Transverse colon (tissue), 4 donors: ENCODE results near the gene HDAC4. TPM values are rescaled to one million over a fixed set of nuclear protein-coding genes. Genes with fewer than 3 reads are reported as not detected.
A peak's percentile ranks its signal among the peaks of the same experiment; 100 is the strongest.

Experiments used
- DNase-seq: peaks from one replicate; pipeline ENCODE4 v3.0.0-alpha.2; 2019
- H3K27ac ChIP-seq, 4 donors: fragments of 200-600 bp; sonication (generic); 2 replicates each; pipeline ENCODE4 v1.5.1; 2016 to 2018; ENCODE audit warnings: inconsistent platforms in 4 of 4
- H3K27me3 ChIP-seq: fragments of 200-600 bp; sonication (generic); 2 replicates; pipeline ENCODE4 v1.5.1; 2017; ENCODE audit warnings: inconsistent platforms
- H3K36me3 ChIP-seq, 4 donors: fragments of 200-600 bp; sonication (generic); 2 replicates each; pipeline ENCODE4 v1.5.1; 2017 to 2019; ENCODE audit warnings: inconsistent platforms in 4 of 4
- H3K4me1 ChIP-seq, 4 donors: fragments of 200-600 bp; sonication (generic); 2 replicates each; pipeline ENCODE4 v1.5.1; 2017 to 2020; ENCODE audit warnings: inconsistent platforms in 4 of 4
- H3K4me3 ChIP-seq, 4 donors: fragments of 200-600 bp; sonication (generic); 1 replicate in 1 of 4; 2 replicates in 3 of 4; pipeline versions ENCODE4 v1.5.1 to v1.6.1; 2017 to 2019; ENCODE audit warnings: inconsistent platforms in 4 of 4
- H3K9me3 ChIP-seq, 2 donors: fragments of 200-600 bp; sonication (generic); 2 replicates each; pipeline ENCODE4 v1.5.1; 2017 to 2019; ENCODE audit warnings: inconsistent platforms in 2 of 2
- EP300 ChIP-seq: sonication (generic); formaldehyde crosslinking; IDR thresholded peaks from one replicate; pipeline ENCODE4 v1.6.1; 2017; ENCODE audit warnings: antibody characterized with exemption, low read depth
- POLR2A ChIP-seq: fragments of 450-650 bp; IDR thresholded peaks from one replicate; pipeline ENCODE4 v1.6.1; 2016; ENCODE audit warnings: antibody characterized with exemption, mild to moderate bottlenecking, moderate library complexity
- POLR2AphosphoS5 ChIP-seq, 3 donors: sonication (generic); formaldehyde crosslinking; IDR thresholded peaks; one replicate each; pipeline ENCODE4 v1.6.1; 2016; ENCODE audit warnings: antibody characterized with exemption in 3 of 3
- WGBS, 2 donors: methylation state at CpG; one replicate each; pipeline ENCODE4 v1.1.5; 2018; ENCODE audit warnings: low coverage in 1 of 2; 5-methylcytosine and 5-hydroxymethylcytosine counted together
- in situ Hi-C, 4 donors: fragments of 200-750 bp; cut with MboI; loops; one replicate each; pipeline versions ENCODE4 v1.15.0 to v1.15.1; 2017; ENCODE audit warnings: low sequenced_read_pairs in 3 of 4, low pct_ligation_motif_present in 1 of 4, low pct_unique_long_range_greater_than_20kb in 1 of 4
- intact Hi-C: fragments of 100-400 bp; cut with DNase I; formaldehyde crosslinking; loops from one replicate; pipeline ENCODE4 v1.15.1; 2023; ENCODE audit warnings: low total_unique reads
- total RNA-seq, 4 donors: library from RNA; depleted of rRNA; stranded (reverse); fragments of >200 nt; gene quantifications; one replicate each; pipeline ENCODE4 v1.1.0, GENCODE V29; 2016
- TF ChIP-seq, protein P1 (sequence below), 5 experiments: fragments of 200-600 bp in 3 of 5; fragments of 450-650 bp in 2 of 5; sonication (generic) in 3 of 5; IDR thresholded peaks; 1 replicate in 2 of 5; 2 replicates in 3 of 5; pipeline ENCODE4 v1.5.1; 2016 to 2017; ENCODE audit warnings: antibody characterized with exemption in 5 of 5, inconsistent platforms in 3 of 5, mild to moderate bottlenecking in 2 of 5, moderate library complexity in 1 of 5

HDAC4 gene
- total RNA-seq, 4 donors from 2014 or later: 33.9 to 192 (median 112) TPM

DNA sequence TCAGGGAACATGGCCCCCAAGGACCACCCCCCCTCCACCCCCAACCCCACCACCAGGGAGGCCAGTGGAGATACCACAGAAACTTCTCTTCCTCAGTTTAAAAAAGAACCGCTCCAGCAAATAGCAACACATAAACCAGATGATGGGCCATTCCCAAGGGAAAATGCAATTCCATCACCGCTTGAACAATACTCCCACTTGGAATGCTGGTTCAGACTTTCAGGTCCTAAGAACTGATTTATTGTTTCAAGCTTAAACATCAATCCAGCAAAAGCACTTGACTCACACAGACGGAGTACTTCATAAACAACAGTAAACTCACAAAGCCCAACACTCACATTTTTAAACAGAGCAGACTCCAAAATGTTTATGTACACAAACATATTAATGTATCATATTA lies 6.9 kb downstream of the HDAC4 start:
- Histone ChIP-seq H3K27me3 (no peaks in the 10 kb centered on the region), H3K4me1 (peaks cover 9 to 35% (median 18%) of the 10 kb centered on the region in 4 donors), H3K36me3 (peaks cover 0 to 4% (median 0%) of the 10 kb centered on the region in 4 donors), H3K4me3 (no peak overlapping the region), H3K27ac (peak overlapping the region in 2 of 4 donors; percentile 77 to 88), H3K9me3 (no peaks in the 10 kb centered on the region)
- in situ Hi-C loops: no loop called here
- TF ChIP-seq POLR2AphosphoS5 (IDR thresholded peaks at IDR 0.05): no peak
- TF ChIP-seq EP300: no peak
- TF ChIP-seq, protein P1, sequence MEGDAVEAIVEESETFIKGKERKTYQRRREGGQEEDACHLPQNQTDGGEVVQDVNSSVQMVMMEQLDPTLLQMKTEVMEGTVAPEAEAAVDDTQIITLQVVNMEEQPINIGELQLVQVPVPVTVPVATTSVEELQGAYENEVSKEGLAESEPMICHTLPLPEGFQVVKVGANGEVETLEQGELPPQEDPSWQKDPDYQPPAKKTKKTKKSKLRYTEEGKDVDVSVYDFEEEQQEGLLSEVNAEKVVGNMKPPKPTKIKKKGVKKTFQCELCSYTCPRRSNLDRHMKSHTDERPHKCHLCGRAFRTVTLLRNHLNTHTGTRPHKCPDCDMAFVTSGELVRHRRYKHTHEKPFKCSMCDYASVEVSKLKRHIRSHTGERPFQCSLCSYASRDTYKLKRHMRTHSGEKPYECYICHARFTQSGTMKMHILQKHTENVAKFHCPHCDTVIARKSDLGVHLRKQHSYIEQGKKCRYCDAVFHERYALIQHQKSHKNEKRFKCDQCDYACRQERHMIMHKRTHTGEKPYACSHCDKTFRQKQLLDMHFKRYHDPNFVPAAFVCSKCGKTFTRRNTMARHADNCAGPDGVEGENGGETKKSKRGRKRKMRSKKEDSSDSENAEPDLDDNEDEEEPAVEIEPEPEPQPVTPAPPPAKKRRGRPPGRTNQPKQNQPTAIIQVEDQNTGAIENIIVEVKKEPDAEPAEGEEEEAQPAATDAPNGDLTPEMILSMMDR (IDR thresholded peaks at IDR 0.05): no peak
- no peak for TF ChIP-seq POLR2A
- 70% methylated on average over 3 of the region's 3 CpGs; no CpG with 5 or more reads in 1 of the 2 donors for WGBS, 2 donors
- no peak for DNase-seq
- intact Hi-C loops: loop anchor here (10.0 kb wide), 1 partner anchor 169 kb away; no protein-coding TSS in a partner anchor

GRCh38 chr2:239393388-239393940 lies 7.4 kb downstream of the HDAC4 start:
- Histone ChIP-seq H3K36me3 (peaks cover 0 to 4% (median 0%) of the 10 kb centered on the region in 4 donors), H3K27ac (peak overlapping the region in 3 of 4 donors; percentile 1 to 88 (median 20)), H3K27me3 (no peaks in the 10 kb centered on the region), H3K4me1 (peaks cover 9 to 30% (median 15%) of the 10 kb centered on the region in 4 donors), H3K9me3 (no peaks in the 10 kb centered on the region), H3K4me3 (no peak overlapping the region)
- 54 to 86% methylated on average over 1 to 7 of the region's 7 CpGs for WGBS, 2 donors
- intact Hi-C loops: loop anchor here (10.0 kb wide), 1 partner anchor 169 kb away; no protein-coding TSS in a partner anchor
- DNase-seq: peak; percentile 55
- in situ Hi-C loops: no loop called here
- TF ChIP-seq, protein P1 (IDR thresholded peaks at IDR 0.05): no peak
- TF ChIP-seq POLR2AphosphoS5 (IDR thresholded peaks at IDR 0.05) (no peak), EP300 (no peak), POLR2A (no peak)

DNA sequence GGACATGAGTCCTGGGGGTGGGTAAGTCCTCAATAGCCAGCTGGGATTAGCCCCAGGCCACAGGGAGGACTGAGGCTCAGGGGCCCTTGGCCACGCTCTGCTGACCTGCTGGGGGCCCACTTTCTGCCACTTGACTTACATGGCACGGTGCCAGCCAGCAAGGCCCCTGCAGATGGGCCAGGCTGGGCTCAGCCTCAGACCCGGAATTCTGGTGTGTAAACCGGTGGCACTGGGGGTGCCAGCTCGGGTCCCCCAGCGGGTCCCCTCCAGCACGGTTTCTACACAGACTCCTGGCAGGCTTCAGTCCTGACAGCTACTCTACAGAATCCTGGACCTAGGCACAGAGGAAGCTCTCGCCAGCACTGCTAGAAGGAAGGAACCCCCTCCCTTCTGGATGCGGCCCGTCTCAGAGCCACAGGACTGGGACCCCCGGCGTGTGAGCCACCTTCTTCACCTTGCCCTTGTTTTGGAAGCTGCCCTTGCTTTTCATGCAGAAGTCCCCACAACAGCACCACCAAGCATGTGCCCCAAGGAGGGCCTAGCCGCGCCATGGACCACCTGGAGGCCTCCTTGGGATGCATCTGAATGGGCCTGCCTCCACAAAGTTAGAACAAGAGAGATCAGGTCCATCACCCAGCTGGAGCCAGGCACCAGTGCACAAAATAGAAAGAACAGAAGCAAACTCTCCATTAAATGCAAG lies 8.0 kb downstream of the HDAC4 start:
- no peak for DNase-seq
- H3K4me3 ChIP-seq: no peak overlapping the region
- peaks cover 0 to 4% (median 0%) of the 10 kb centered on the region in 4 donors for H3K36me3 ChIP-seq
- peak overlapping the region in 2 of 4 donors; percentile 4 to 20 for H3K27ac ChIP-seq
- H3K27me3 ChIP-seq: no peaks in the 10 kb centered on the region
- in situ Hi-C loops: no loop called here
- no peak for TF ChIP-seq POLR2A
- TF ChIP-seq, protein P1 (IDR thresholded peaks at IDR 0.05): no peak
- no peak for TF ChIP-seq EP300
- no peak for TF ChIP-seq POLR2AphosphoS5 (IDR thresholded peaks at IDR 0.05)
- H3K9me3 ChIP-seq: no peaks in the 10 kb centered on the region
- peaks cover 9 to 27% (median 15%) of the 10 kb centered on the region in 4 donors for H3K4me1 ChIP-seq
- intact Hi-C loops: loop anchor here (10.0 kb wide), 1 partner anchor 168 kb away; no protein-coding TSS in a partner anchor
- WGBS, 2 donors: 95% methylated on average over 14 of the region's 14 CpGs; no CpG with 5 or more reads in 1 of the 2 donors

- intact Hi-C loops: loop anchor here (10.0 kb wide), 1 partner anchor 167 kb away; no protein-coding TSS in a partner anchor
- Histone ChIP-seq H3K36me3 (peaks cover 0 to 4% (median 0%) of the 10 kb centered on the region in 4 donors), H3K4me3 (no peak overlapping the region), H3K27me3 (no peaks in the 10 kb centered on the region), H3K27ac (no peak overlapping the region), H3K4me1 (peaks cover 9 to 27% (median 15%) of the 10 kb centered on the region in 4 donors), H3K9me3 (no peaks in the 10 kb centered on the region)
- TF ChIP-seq POLR2A: no peak
- no peak for TF ChIP-seq POLR2AphosphoS5 (IDR thresholded peaks at IDR 0.05)
- TF ChIP-seq, protein P1 (IDR thresholded peaks at IDR 0.05): no peak
- no peak for TF ChIP-seq EP300
- in situ Hi-C loops: no loop called here
- 100% methylated on average over 3 of the region's 12 CpGs; no CpG with 5 or more reads in 1 of the 2 donors for WGBS, 2 donors
- no peak for DNase-seq
Observed at GRCh38 chr2:239392072-239392357, 8.8 kb downstream of the HDAC4 start.
